ENCODE measurements around the gene KCTD21. TPM values are rescaled to one million over a fixed set of nuclear protein-coding genes. Genes with fewer than 3 reads are reported as not detected.

Gene KCTD21
- total RNA-seq, 1 donor from 2014 or later: 5.2 TPM

DNA sequence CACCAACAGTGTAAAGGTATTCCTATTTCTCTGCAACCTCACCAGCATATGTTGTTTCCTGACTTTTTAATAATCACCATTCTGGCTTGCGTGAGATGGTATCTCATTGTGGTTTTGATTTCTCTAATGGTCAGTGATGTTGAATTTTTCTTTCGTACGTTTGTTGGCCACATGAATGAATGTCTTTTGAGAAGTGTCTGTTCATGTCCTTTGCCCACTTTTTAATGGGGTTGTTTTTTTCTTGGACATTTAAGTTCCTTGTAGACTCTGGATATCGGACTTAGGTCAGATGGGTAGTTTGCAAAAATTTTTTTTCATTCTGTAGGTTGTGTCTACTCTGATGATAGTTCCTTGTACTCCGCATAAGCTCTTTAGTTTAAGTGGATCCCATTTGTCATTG, 23.1 kb upstream of the KCTD21 start:
- no peak overlapping the region for H3K4me3 Mint-ChIP-seq
- no peak overlapping the region for H3K27ac Mint-ChIP-seq
- peaks cover 13% of the 10 kb centered on the region for H3K9me3 Mint-ChIP-seq
- TF ChIP-seq, protein P1, sequence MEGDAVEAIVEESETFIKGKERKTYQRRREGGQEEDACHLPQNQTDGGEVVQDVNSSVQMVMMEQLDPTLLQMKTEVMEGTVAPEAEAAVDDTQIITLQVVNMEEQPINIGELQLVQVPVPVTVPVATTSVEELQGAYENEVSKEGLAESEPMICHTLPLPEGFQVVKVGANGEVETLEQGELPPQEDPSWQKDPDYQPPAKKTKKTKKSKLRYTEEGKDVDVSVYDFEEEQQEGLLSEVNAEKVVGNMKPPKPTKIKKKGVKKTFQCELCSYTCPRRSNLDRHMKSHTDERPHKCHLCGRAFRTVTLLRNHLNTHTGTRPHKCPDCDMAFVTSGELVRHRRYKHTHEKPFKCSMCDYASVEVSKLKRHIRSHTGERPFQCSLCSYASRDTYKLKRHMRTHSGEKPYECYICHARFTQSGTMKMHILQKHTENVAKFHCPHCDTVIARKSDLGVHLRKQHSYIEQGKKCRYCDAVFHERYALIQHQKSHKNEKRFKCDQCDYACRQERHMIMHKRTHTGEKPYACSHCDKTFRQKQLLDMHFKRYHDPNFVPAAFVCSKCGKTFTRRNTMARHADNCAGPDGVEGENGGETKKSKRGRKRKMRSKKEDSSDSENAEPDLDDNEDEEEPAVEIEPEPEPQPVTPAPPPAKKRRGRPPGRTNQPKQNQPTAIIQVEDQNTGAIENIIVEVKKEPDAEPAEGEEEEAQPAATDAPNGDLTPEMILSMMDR (IDR thresholded peaks at IDR 0.05; ENCODE audit: unreplicated experiment): no peak
- no peaks in the 10 kb centered on the region for H3K27me3 Mint-ChIP-seq (ENCODE audit: low read depth)
- no peak for DNase-seq (ENCODE audit: low spot score in 2 of 2, unreplicated experiment in 2 of 2)
- H3K4me1 Mint-ChIP-seq: no peaks in the 10 kb centered on the region
- H3K36me3 Mint-ChIP-seq: peaks cover 31% of the 10 kb centered on the region

DNA sequence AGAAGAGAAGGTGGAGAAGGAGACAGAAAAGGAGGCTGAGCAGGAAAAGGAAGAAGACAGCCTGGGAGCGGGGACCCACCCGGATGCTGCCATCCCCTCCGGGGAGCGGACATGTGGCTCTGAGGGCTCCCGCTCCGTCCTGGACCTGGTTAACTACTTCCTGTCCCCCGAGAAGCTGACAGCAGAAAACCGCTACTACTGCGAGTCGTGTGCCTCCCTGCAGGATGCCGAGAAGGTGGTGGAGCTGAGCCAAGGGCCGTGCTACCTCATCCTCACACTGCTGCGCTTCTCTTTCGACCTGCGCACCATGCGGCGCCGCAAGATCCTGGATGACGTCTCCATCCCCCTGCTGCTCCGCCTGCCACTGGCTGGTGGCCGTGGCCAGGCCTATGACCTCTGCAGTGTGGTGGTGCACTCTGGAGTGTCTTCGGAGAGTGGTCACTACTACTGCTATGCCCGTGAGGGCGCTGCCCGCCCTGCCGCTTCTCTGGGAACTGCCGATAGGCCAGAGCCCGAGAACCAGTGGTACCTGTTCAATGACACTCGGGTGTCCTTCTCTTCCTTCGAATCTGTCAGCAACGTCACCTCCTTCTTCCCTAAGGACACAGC, 21.7 kb upstream of the KCTD21 start:
- Mint-ChIP-seq H3K4me3 (no peak overlapping the region), H3K27me3 (ENCODE audit: low read depth) (no peaks in the 10 kb centered on the region), H3K36me3 (peaks cover 29% of the 10 kb centered on the region), H3K9me3 (peaks cover 13% of the 10 kb centered on the region), H3K4me1 (no peaks in the 10 kb centered on the region), H3K27ac (no peak overlapping the region)
- no peak for DNase-seq (ENCODE audit: low spot score in 2 of 2, unreplicated experiment in 2 of 2)
- TF ChIP-seq, protein P1 (IDR thresholded peaks at IDR 0.05; ENCODE audit: unreplicated experiment): no peak

DNA sequence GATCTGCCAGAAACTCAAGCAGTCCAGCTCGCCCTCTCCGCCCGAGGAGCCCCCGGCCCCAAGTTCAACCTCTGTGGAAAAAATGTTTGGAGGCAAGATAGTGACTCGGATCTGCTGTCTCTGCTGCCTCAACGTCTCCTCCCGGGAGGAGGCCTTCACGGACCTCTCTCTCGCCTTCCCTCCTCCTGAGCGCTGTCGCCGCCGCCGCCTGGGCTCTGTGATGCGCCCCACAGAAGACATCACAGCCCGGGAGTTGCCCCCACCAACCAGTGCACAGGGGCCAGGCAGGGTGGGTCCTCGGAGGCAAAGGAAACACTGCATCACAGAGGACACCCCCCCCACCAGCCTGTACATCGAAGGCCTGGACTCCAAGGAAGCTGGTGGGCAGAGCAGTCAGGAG, 21.1 kb upstream of the KCTD21 start:
- Mint-ChIP-seq H3K27ac (no peak overlapping the region), H3K4me3 (no peak overlapping the region), H3K36me3 (peaks cover 27% of the 10 kb centered on the region), H3K4me1 (no peaks in the 10 kb centered on the region), H3K27me3 (ENCODE audit: low read depth) (no peaks in the 10 kb centered on the region), H3K9me3 (peaks cover 13% of the 10 kb centered on the region)
- DNase-seq (ENCODE audit: low spot score in 2 of 2, unreplicated experiment in 2 of 2): no peak
- TF ChIP-seq, protein P1 (IDR thresholded peaks at IDR 0.05; ENCODE audit: unreplicated experiment): no peak

DNA sequence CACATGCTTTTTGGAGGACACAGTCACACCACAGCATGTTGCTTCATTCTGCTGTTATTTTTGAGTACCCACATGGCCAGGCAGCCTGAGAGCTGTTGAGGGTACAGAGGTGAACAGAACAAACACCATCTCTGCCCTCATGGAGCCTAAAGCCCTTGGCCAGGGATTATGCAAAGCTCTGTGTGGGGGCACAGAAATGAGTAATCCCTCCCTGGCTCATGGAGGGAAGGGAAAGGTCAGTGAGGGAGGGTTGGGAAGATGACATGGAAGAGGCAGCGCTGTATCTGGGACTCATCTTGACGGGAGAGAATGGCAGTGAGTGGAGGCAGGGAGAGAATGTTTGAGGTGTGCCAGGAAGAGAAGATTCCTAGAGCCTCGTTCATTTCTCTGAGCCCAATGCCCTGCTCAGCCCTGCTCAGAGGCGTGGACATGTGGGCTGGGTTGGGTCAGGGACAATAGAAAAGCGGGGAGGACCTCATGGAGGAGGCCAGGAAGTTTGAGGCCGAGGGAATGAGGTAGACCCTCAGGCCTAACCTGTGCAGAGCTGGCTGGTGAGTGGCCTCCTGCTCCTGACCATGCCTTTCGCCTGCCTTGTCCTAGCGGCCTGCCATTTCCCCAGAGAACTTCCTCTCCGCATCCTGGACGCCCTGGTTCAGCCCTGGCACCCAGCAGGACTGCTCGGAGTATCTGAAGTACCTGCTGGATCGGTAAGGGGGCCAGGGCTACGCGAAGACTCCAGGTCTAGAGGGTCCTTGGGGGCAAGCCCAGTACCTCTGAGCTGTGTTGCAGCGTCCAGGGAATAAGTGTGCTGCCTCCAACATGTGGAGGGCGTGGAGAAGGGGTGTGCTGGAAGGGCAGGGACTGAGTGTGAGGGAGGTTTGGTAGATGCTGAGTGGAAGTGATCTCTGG, 20.1 kb upstream of the KCTD21 start:
- TF ChIP-seq, protein P1 (IDR thresholded peaks at IDR 0.05; ENCODE audit: unreplicated experiment): no peak
- Mint-ChIP-seq H3K27me3 (ENCODE audit: low read depth) (no peaks in the 10 kb centered on the region), H3K9me3 (peaks cover 13% of the 10 kb centered on the region), H3K36me3 (peaks cover 27% of the 10 kb centered on the region), H3K4me3 (no peak overlapping the region), H3K4me1 (no peaks in the 10 kb centered on the region), H3K27ac (no peak overlapping the region)
- no peak for DNase-seq (ENCODE audit: low spot score in 2 of 2, unreplicated experiment in 2 of 2)

DNA sequence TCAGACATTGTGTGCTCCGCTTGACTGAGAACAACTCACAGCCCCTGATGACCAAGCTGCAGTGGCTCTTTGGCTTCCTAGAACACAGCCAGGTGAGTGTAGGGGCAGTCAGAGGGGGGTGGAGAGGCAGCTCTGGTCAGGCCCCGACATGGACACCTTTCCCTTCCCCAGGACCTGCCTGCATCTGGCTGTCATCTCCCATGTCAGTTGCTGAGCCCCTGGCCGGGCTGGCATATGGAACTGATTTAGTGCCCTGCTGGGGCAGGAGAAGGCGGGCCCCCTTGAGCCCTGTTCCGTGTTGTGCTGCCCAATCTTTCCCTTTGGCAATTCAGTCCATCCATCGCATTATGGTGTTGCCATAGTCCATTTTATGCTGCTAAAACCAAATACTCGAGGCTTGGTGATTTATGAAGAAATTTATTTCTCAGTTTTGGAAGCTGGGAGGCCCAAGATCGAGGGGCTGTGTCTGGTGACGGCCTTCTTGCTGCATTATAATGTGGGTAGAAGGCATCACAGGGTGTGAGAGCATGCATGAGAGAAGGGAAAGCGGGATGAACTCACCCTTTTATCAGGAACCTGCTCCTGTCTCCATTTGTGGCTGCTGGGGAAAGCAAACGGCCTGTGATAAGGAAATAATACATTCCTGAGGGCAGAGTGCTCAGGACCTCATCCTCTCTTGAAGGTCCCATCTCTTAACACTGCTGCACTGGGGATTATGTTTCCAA, 19.3 kb upstream of the KCTD21 start:
- Mint-ChIP-seq H3K4me1 (no peaks in the 10 kb centered on the region), H3K27me3 (ENCODE audit: low read depth) (no peaks in the 10 kb centered on the region), H3K9me3 (peaks cover 13% of the 10 kb centered on the region), H3K4me3 (no peak overlapping the region), H3K36me3 (peaks cover 32% of the 10 kb centered on the region), H3K27ac (no peak overlapping the region)
- TF ChIP-seq, protein P1 (IDR thresholded peaks at IDR 0.05; ENCODE audit: unreplicated experiment): no peak
- no peak for DNase-seq (ENCODE audit: low spot score in 2 of 2, unreplicated experiment in 2 of 2)

Measured in mesothelial cell of epicardium (in vitro differentiated cells).